Superior temporal gyrus (tissue), 1 donor: ENCODE data around the gene FXYD4.
"Not testable (repeated sequence)": the region's sequence is repeated elsewhere in the genome, so short reads cannot be mapped to it uniquely, and the experiment has no call there.

Experiments
- DNase-seq: peaks from one replicate; pipeline ENCODE4 v3.0.0-alpha.2; 2016; ENCODE audit errors: extremely low spot score

FXYD4 gene, protein sequence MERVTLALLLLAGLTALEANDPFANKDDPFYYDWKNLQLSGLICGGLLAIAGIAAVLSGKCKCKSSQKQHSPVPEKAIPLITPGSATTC

DNA sequence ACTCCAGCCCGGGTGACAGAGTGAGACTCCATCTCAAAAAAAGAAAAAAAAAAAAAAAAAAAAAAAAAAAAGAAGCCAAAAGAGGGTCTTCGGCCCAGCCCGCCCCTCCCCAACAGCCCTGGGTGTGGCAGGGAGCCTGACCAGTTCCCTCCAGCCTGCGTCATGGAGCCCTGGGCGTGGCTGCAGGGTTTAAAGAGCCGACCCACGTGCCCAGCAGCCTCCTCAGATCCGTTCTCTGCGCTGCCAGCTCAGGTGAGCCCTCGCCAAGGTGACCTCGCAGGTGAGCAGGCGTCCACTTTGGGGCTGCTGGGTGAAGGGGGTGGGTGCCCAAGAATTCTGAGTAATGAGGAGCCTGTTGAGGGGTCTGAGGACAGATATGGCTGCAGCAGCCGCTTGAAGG is at the start of gene FXYD4:
Gene FXYD4 (plus strand): TSS at position 219 of the 400 bp plus-strand sequence. CDS start 2,111 bp downstream, outside the sequence.
- DNase-seq = no peak

DNA sequence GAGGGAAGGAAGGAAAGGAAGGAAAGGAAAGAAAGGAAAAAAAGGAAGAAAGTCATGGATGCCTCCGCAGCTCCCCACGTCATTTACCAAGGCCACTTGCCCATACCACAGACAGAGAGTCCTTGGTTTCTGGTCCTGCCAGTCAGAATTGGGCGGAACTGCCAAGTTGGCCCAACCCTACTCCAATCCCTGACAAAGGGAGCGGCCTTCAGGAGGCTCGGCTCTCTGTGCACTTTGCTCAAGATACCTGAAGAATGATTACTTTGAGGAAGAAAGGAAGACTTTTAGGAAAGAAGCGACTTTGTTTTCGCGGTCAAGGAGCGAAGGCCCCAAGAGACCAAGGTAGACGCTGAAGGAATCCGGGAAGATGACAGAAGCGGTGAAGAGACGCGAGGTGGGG is 49.1 kb upstream of the FXYD4 start:
- DNase-seq = peak; percentile 38

DNA sequence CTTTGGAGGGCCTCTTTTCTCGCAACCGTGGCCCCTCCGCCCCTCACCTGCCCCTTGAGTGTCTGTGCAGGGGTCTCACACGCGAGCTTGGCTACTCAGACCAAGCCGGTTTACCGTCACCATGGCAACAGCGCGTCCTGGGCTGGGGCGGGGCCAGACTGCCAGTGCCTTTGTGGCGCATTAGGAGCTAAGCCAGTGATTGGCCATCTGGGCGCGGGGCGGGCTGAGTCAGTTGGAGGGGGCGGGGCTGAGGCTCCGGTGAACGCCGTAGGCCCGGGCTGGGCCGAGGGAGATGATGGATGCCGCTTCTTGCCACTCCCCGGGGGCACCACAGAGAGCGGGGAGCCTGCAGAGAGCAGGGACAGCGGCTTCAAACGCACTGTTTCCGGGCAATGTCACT is 48.7 kb upstream of the FXYD4 start:
- peak; percentile 94 for DNase-seq

DNA sequence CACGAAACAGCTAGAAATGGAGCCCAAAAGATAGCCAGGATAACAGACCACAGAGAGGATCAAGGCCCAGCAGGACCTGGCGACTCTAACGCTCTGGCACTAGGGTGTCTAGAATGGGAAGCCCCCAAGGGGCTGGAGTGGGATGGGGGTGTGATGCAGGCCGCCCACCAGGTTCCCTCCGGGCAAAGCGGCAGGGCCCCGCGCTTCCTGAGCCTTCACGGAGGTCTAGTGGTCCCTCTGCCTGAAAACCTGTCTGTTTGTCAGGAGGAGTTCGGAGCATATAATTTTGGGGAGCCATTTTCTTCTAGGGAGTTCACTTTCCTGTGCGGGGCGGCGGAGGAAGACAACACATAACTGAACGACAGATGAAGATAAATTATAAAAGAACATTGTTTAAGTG is 48.2 kb upstream of the FXYD4 start:
- DNase-seq = no peak

DNA sequence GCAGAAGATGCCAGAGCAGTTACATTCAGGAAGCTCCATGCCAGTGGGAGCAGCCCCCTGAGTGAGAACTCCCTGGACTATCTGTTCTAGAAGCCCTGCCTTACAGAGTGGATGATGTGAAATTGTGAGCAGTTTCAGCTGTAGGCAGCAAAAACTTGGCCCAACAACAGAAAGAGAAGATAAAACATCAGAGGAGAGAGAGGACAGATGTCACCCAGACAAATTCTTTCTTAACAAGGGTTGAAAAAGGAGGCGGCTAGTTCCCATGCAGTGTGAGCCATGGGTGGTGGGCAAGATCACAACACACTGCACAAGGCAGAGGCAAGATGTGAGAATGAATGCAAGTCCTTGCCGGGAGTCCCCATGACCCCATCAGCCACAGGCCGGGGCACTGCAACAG is 46.6 kb upstream of the FXYD4 start:
- DNase-seq = no peak

DNA sequence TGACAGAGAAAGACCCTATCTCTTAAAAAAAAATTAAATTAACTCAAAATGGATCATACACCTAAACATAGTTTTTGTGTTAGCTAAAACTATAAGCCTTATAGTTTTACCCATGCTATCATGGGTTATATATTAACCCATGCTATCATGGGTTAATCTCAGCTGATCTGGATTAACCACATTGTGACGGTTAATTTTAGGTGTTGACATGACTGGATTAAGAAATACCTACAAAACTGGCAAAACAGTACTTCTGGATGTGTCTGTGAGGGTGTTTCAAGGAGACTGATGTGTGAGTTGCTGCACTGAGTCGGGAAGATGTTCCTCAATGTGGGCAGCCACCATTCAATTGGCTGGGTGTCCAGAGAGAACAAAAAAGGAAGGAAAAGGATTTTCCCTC is 44.3 kb upstream of the FXYD4 start:
- DNase-seq = no peak

DNA sequence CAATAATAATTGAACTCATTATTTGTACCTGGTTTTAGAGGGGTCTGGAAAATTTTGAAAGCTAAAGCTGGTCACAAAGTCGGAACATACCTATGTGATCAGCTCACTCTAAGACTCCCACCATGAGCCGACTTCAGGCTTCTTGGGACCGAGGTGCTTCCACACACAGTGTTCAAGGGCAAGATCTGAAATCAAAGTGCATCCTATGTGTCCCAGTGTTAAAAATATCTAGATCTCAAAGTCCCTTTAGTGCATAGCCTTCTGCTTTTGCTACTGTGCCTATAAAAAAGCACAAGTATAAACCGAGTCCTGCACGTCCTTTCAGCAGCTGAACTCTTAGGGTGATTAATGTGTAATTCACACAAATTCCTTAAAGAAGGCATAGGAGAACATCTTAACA is 43.5 kb upstream of the FXYD4 start:
- no peak for DNase-seq

DNA sequence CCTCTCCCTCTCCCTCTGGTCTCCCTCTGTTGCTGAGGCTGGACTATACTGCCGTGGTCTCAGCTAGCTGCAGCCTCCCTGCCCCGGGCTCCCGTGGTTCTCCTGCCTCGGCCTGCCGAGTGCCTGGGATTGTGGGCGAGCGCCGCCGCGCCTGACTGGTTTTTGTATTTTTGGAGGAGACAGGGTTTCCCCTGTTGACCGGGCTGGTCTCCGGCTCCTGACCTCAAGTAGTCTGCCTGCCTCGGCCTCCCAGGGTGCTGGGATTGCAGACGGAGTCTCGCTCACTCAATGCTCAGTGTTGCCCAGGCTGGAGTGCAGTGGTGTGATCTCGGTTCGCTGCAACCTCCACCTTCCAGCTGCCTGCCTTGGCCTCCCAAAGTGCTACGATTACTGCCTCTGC is 42.6 kb upstream of the FXYD4 start:
- DNase-seq = not testable (repeated sequence)

DNA sequence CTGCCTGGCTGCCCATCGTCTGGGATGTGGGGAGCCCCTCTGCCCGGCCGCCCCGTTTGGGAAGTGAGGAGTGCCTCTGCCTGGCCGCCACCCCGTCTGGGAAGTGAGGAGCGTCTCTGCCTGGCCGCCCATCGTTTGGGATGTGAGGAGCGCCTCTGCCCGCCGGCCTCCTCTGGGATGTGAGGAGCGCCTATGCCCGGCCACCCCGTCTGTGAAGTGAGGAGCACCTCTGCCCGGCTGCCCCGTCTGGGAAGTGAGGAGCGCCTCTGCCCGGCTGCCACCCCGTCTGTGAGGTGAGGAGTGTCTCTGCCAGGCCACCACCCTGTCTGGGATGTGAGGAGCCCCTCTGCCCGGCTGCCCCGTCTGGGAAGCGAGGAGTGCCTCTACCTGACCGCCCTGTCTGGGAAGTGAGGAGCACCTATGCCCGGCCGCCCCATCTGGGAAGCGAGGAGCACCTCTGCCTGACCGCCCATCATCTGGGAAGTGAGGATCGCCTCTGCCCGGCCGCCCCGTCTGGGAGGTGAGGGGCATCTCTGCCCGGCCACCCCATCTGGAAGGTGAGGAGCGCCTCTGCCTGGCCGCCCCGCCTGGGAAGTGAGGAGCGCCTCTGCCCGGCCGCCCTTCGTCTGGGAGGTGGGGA is 42.1 kb upstream of the FXYD4 start:
- DNase-seq = not testable (repeated sequence)

DNA sequence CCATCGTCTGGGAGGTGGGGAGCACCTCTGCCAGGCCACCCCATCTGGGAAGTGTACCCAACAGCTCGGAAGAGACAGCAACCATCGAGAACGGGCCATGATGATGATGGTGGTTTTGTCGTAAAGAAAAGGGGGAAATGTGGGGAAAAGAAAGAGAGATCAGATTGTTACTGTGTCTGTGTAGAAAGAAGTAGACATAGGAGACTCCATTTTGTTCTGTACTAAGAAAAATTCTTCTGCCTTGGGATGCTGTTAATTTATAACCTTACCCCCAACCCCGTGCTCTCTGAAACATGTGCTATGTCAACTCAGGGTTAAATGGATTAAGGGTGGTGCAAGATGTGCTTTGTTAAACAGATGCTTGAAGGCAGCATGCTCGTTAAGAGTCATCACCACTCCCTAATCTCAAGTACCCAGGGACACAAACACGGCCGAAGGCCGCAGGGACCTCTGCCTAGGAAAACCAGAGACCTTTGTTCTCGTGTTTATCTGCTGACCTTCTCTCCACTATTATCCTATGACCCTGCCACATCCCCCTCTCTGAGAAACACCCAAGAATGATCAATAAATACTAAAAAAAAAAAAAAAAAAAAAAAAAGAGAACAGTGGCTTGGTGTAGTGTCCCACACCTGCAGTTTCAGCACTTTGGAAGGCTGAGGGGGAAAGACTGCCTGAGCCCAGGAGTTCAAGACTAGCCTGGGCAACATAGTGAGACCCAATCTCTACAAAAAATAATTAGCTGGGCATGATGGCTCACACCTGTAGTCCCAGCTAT is 41.2 kb upstream of the FXYD4 start:
- not testable (repeated sequence) for DNase-seq

DNA sequence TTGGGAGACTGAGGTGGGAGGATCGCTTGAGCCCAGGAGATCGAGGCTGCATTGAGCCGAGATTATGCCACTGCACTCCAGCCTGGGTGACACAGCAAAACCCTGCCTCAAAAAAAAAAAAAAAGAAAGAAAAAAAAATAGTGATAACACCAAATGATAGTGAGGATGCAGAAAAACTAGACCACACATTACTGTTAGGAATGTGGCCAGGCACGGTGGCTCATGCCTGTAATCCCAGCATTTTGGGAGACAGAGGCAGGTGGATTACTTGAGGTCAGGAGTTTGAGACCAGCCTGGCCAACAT is 40.7 kb upstream of the FXYD4 start:
- not testable (repeated sequence) for DNase-seq

DNA sequence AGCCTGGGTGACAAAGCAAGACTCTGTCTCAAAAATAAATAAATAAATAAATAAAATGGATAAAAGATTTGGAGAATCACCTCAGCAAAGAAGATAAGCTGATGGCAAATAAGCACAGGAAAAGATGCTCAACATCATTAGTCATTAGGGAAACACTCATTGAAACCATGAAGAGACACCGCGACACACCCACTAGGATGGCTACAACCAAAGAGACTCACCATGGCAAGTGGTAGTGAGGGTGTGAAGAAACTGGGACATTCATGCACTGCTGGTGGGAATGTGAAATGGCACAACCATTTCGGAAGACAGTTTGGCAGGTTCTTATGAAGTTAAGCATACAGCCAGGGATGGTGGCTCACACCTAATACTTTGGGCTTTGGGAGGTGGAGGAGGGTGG is 37.8 kb upstream of the FXYD4 start:
- DNase-seq = no peak

DNA sequence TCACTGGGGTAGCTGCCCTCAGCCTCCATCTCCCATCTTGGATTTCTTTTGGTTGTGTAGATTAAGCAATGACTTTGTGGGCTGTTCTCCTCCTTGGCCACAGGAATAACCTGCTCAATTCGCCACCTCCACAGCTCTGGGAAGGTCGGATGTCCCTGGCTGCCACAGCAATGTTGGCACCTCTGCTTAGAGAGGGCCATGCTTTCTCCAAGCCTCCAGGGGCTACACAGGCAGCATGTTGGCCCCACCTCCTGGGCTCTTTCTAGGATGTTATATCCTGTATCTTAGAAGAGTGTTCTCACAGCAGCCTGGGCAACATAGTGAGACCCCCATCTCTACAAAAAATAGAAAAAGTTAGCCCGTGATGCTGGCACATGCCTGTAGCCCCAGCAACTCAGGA is 35.4 kb upstream of the FXYD4 start:
- DNase-seq = no peak

DNA sequence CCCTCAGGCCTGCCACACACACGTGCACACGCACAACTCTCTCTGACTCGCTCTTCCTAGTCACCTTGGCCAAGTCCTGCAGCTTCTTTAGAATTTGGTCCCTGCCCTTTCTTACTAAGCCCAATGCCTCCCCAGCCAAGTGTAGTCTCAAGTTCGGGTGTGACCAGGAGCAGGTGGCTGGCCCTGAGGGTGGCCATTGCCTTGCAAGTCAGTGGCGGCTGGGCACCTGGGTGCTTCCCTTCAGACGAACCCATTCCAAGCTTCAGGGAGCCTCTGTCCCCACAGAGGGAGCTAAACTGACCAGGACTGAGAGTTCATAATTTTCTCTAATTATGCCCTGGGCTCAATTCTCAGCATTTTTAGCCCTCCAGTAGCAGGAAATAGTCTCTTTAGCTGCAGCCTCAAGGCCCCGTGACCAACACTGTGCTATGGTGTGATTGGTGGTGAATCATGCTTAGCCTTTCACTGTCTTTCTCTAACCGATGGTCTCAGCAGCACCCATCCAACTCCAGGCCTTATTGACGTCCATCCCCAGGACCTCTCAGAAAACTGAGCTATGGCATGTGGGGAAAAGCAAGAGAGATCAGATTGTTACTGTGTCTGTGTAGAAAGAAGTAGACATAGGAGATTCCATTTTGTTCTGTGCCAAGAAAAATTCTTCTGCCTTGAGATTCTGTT is 34.7 kb upstream of the FXYD4 start:
- no peak for DNase-seq

DNA sequence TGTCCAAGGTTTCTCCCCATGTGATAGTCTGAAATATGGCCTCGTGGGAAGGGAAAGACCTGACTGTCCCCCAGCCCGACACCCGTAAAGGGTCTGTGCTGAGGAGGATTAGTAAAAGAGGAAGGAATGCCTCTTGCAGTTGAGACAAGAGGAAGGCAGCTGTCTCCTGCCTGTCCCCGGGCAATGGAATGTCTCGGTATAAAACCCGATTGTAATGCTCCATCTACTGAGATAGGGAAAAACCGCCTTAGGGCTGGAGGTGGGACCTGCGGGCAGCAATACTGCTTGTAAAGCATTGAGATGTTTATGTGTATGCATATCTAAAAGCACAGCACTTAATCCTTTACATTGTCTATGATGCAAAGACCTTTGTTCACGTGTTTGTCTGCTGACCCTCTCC is 33.9 kb upstream of the FXYD4 start:
- not testable (repeated sequence) for DNase-seq

DNA sequence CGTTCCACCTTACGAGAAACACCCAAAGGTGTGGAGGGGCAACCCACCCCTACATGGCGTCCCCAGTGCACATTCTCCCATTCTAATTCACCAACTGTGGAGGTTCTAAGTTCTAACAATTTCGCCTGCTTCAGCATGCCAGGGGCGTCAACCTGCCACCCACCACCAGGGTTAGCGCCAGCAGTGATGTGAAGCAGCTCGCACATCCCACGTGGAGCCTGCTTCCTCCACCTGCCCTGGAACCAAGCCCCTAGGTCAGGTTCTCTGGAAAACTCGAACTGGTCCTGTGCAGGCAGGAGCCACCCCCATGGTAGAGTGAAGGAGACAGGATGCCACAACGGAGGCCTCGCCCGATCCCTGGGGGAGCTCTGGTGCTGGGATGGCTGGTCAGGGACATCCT is 33.3 kb upstream of the FXYD4 start:
- no peak for DNase-seq

DNA sequence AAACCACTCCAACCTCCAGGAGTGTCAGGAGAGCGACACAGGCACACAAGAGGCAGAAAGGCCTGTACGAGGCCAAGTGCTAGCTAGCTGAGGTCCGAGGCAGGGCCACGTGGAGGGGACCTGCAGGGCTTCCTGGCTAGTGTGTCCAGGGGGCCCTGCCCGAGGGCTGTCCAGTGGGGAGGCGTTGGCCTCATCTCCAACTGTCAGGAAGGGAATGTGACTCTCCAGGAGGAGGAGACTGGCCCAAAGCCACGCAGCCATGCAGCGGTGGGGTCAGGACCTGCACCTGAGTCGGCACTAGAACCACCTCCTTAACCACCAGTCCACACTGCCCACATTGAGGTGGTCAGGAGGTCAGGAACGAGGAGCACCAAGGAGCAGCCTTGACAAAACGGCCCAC is 32.3 kb upstream of the FXYD4 start:
- no peak for DNase-seq

DNA sequence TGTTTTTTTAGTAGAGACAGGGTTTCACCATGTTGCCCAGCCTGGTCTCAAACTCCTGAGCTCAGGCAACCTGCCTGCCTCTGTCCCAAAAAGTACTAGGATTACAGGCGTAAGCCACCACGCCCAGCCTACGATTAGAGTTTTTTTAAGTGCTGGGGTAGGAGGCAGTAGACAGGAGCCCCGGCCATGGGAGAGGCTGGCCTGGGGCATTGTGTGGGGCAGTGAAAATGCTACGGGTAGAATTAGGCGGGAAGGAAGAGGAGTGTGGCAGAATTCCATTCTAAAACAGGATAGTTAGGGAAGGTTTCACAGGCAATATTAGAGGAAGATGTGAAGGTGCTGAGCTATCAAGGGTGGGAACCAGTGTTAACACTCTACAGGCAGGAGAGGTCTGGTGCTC is 31.3 kb upstream of the FXYD4 start:
- DNase-seq = no peak

DNA sequence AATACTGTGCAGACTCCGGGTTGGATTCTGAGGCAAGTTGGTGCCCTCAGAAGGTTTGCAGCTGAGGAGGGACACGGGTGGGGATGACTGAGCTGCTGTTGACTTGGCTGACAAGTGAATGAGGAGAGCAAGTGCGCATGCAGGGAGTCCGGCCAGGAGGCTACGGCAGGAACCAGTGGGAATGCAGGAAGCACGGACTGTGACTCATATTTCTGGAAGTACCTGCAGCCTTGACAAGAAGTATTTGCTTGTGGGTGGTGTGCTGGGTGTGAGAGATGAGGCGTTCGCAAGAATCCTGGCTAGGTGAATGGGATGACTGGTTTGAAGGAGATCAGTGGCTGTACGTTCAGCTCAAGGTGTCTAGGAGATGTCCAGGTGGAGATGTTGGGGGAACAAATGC is 30.8 kb upstream of the FXYD4 start:
- DNase-seq = no peak

DNA sequence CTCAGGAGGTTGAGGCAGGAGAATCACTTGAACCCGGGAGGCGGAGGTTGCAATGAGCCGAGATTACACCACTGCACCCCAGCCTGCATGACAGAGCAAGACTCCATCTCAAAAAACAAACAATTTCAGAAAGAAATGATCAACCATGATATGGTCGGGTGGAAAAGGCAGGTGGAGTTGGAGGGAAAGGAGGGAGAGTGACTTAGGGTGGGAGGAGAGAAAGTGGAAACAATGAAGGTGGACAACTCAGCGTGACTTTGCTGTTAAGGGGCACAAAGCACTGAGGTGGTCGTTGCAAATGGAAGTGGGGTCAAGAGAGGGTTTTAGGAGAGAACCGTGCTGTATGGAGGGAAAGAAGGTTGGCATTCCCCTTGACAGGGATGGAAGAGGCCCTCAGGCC is 30.0 kb upstream of the FXYD4 start:
- no peak for DNase-seq

DNA sequence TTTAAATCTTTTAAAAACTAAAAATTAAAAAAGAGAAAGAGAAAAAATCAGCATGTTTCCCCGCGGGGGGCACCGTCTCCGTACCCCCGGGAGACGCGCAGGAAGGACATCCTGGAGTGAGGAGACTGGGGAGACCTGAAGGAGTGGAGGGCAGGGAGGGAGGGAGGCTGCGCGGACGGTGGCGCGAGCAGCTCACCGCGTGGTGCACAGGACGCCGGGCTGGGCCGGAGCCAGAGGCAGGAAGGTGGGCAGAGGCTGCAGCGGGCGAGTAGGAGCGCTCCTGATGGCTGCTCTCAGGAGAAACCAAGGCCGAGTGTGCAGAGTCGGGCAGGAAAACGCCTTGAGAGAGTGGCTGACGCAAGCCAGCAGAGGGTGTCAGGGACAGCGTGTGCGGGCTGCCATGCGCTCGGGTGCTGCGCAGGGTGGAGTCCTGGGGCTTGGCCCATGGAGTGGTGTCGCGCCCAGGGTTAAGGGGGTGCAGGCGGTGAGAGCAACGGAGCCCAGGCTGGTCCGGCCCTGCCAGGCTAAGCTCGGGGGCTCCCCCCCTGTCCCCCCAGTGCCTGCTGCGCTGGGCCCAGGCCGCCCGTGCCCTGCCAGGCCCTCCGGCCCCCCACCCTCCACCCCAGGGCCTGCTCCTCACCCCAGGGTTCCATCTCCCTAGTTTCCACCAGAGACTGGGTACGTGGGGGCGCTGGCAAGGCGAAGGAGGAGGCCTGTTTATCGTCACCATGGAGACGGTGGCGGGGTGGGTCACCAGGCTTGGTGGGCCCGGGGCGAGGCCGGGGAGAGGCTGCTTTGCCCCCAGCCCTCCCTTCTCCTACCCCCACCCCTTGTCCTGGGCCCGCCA is 28.9 kb upstream of the FXYD4 start:
- no peak for DNase-seq

DNA sequence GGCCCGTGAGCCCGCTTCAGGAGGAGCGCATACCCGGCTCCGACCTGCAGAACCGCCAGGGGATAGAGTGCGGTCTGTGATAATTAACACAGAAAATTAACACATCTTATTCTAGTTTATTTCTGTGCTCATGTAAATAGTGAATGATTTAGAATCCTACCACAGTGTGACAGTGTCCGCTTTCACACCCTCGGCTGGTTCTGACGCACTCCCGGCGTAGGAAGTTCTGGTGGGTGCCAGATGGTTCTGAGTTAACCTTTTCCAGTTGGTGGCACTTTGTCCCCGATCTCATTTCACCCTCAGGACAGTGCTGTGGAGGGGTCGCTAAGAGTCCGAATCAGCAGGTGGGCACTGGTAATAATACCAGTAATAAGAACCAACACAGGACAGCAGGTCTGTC is 28.3 kb upstream of the FXYD4 start:
- DNase-seq = no peak
